ENCODE data around the gene OR1A2. TPM values are rescaled to one million over a fixed set of nuclear protein-coding genes. Genes with fewer than 3 reads are reported as not detected.
"Not testable (repeated sequence)": the region's sequence is repeated elsewhere in the genome, so short reads cannot be mapped to it uniquely, and the experiment has no call there.

The OR1A2 gene
- total RNA-seq (2014; rRNA removed; shearing (Covaris generic); ENCODE audit: low replicate concordance), result not detected in 2 replicates

GRCh38 chr17:3197219-3197618, at the start of gene OR1A2:
Gene OR1A2 (plus strand): TSS chr17:3197519. CDS start chr17:3197519, 0 bp downstream.
- H3K79me2 ChIP-seq (ENCODE audit: low read length), result no peaks in the 10 kb centered on the region
- H3K9me2 ChIP-seq (replicated peaks; ENCODE audit: insufficient read depth, low read length), result no peaks in the 10 kb centered on the region
- H3K4me2 ChIP-seq (ENCODE audit: low read depth, low read length, poor library complexity, severe bottlenecking), result no peak within 1 kb of the TSS
- no peaks in the 10 kb centered on the region for H3K9me3 ChIP-seq (ENCODE audit: low read length)
- no peak within 1 kb of the TSS for H3K4me3 ChIP-seq (ENCODE audit: low read length)
- H4K20me1 ChIP-seq (ENCODE audit: insufficient read depth, low read depth, low read length), result no peaks in the 10 kb centered on the region
- H3K9ac ChIP-seq (ENCODE audit: low read length), result no peak within 1 kb of the TSS
- no peak for DNase-seq
- no peak within 1 kb of the TSS for H2AFZ ChIP-seq (ENCODE audit: low read length)
- no peaks in the 10 kb centered on the region for H3K27me3 ChIP-seq (ENCODE audit: low read length)
- H3K4me1 ChIP-seq (ENCODE audit: low read length), result no peaks in the 10 kb centered on the region
- H3K27ac ChIP-seq (ENCODE audit: low read length), result no peak within 1 kb of the TSS
- no peaks in the 10 kb centered on the region for H3K36me3 ChIP-seq (ENCODE audit: insufficient read depth, low read length)

- Histone ChIP-seq H4K20me1 (ENCODE audit: insufficient read depth, low read depth, low read length) (no peaks in the 10 kb centered on the region), H3K27me3 (ENCODE audit: low read length) (no peaks in the 10 kb centered on the region), H3K27ac (ENCODE audit: low read length) (no peak overlapping the region), H3K36me3 (ENCODE audit: insufficient read depth, low read length) (no peaks in the 10 kb centered on the region), H3K9me2 (replicated peaks; ENCODE audit: insufficient read depth, low read length) (no peaks in the 10 kb centered on the region), H3K9me3 (ENCODE audit: low read length) (no peaks in the 10 kb centered on the region), H3K79me2 (ENCODE audit: low read length) (no peaks in the 10 kb centered on the region), H3K9ac (ENCODE audit: low read length) (no peak overlapping the region), H3K4me2 (ENCODE audit: low read depth, low read length, poor library complexity, severe bottlenecking) (no peak overlapping the region), H3K4me3 (ENCODE audit: low read length) (no peak overlapping the region), H3K4me1 (ENCODE audit: low read length) (0 out of 2 replicates have a peak, but pooled peaks cover 3% of the 10 kb centered on the region), H2AFZ (ENCODE audit: low read length) (no peak overlapping the region)
- DNase-seq, result no peak
Measured at GRCh38 chr17:3157218-3157617, 40.1 kb upstream of the OR1A2 start.

- Histone ChIP-seq H3K27me3 (ENCODE audit: low read length) (no peaks in the 10 kb centered on the region), H3K9me3 (ENCODE audit: low read length) (no peaks in the 10 kb centered on the region), H3K27ac (ENCODE audit: low read length) (no peak overlapping the region), H2AFZ (ENCODE audit: low read length) (no peak overlapping the region), H3K36me3 (ENCODE audit: insufficient read depth, low read length) (no peaks in the 10 kb centered on the region), H3K9ac (ENCODE audit: low read length) (no peak overlapping the region), H3K4me1 (ENCODE audit: low read length) (0 out of 2 replicates have a peak, but pooled peaks cover 2% of the 10 kb centered on the region), H3K9me2 (replicated peaks; ENCODE audit: insufficient read depth, low read length) (no peaks in the 10 kb centered on the region), H4K20me1 (ENCODE audit: insufficient read depth, low read depth, low read length) (no peaks in the 10 kb centered on the region), H3K79me2 (ENCODE audit: low read length) (no peaks in the 10 kb centered on the region), H3K4me2 (ENCODE audit: low read depth, low read length, poor library complexity, severe bottlenecking) (peak overlapping the region; percentile 14), H3K4me3 (ENCODE audit: low read length) (no peak overlapping the region)
- DNase-seq, result peak; percentile 54
Measured at GRCh38 chr17:3167574-3167973, 29.7 kb upstream of the OR1A2 start.

- Histone ChIP-seq H2AFZ (ENCODE audit: low read length) (no peak overlapping the region), H3K9ac (ENCODE audit: low read length) (no peak overlapping the region), H3K4me2 (ENCODE audit: low read depth, low read length, poor library complexity, severe bottlenecking) (no peak overlapping the region), H3K9me2 (replicated peaks; ENCODE audit: insufficient read depth, low read length) (no peaks in the 10 kb centered on the region), H3K79me2 (ENCODE audit: low read length) (no peaks in the 10 kb centered on the region), H4K20me1 (ENCODE audit: insufficient read depth, low read depth, low read length) (no peaks in the 10 kb centered on the region), H3K27ac (ENCODE audit: low read length) (no peak overlapping the region), H3K9me3 (ENCODE audit: low read length) (no peaks in the 10 kb centered on the region), H3K27me3 (ENCODE audit: low read length) (no peaks in the 10 kb centered on the region), H3K36me3 (ENCODE audit: insufficient read depth, low read length) (no peaks in the 10 kb centered on the region), H3K4me3 (ENCODE audit: low read length) (no peak overlapping the region), H3K4me1 (ENCODE audit: low read length) (no peaks in the 10 kb centered on the region)
- no peak for DNase-seq
Measured at GRCh38 chr17:3189961-3190360, 7.4 kb upstream of the OR1A2 start.

GRCh38 chr17:3207367-3207766, 10.0 kb downstream of the OR1A2 start, which contains the start of gene OR1A1:
Gene OR1A1 (plus strand): TSS chr17:3207667. CDS start chr17:3215621, 7,954 bp downstream.
- Histone ChIP-seq H3K27me3 (ENCODE audit: low read length) (no peaks in the 10 kb centered on the region), H3K9me3 (ENCODE audit: low read length) (no peaks in the 10 kb centered on the region), H4K20me1 (ENCODE audit: insufficient read depth, low read depth, low read length) (no peaks in the 10 kb centered on the region), H2AFZ (ENCODE audit: low read length) (no peak within 1 kb of the TSS), H3K4me2 (ENCODE audit: low read depth, low read length, poor library complexity, severe bottlenecking) (no peak within 1 kb of the TSS), H3K4me1 (ENCODE audit: low read length) (no peaks in the 10 kb centered on the region), H3K27ac (ENCODE audit: low read length) (no peak within 1 kb of the TSS), H3K36me3 (ENCODE audit: insufficient read depth, low read length) (no peaks in the 10 kb centered on the region), H3K9me2 (replicated peaks; ENCODE audit: insufficient read depth, low read length) (no peaks in the 10 kb centered on the region), H3K9ac (ENCODE audit: low read length) (no peak within 1 kb of the TSS), H3K79me2 (ENCODE audit: low read length) (no peaks in the 10 kb centered on the region), H3K4me3 (ENCODE audit: low read length) (no peak within 1 kb of the TSS)
- DNase-seq, result no peak

- Histone ChIP-seq H3K79me2 (ENCODE audit: low read length) (no peaks in the 10 kb centered on the region), H3K27ac (ENCODE audit: low read length) (no peak overlapping the region), H3K9me3 (ENCODE audit: low read length) (no peaks in the 10 kb centered on the region), H3K4me3 (ENCODE audit: low read length) (no peak overlapping the region), H2AFZ (ENCODE audit: low read length) (no peak overlapping the region), H3K4me2 (ENCODE audit: low read depth, low read length, poor library complexity, severe bottlenecking) (no peak overlapping the region), H3K9me2 (replicated peaks; ENCODE audit: insufficient read depth, low read length) (no peaks in the 10 kb centered on the region), H3K36me3 (ENCODE audit: insufficient read depth, low read length) (no peaks in the 10 kb centered on the region), H3K9ac (ENCODE audit: low read length) (no peak overlapping the region), H3K4me1 (ENCODE audit: low read length) (no peaks in the 10 kb centered on the region), H3K27me3 (ENCODE audit: low read length) (no peaks in the 10 kb centered on the region), H4K20me1 (ENCODE audit: insufficient read depth, low read depth, low read length) (no peaks in the 10 kb centered on the region)
- DNase-seq, result no peak
Measured at GRCh38 chr17:3208484-3208883, 11.2 kb downstream of the OR1A2 start.

- no peaks in the 10 kb centered on the region for H3K9me3 ChIP-seq (ENCODE audit: low read length)
- H3K4me3 ChIP-seq (ENCODE audit: low read length), result no peak overlapping the region
- DNase-seq, result no peak
- H3K4me1 ChIP-seq (ENCODE audit: low read length), result no peaks in the 10 kb centered on the region
- no peak overlapping the region for H3K9ac ChIP-seq (ENCODE audit: low read length)
- H3K27me3 ChIP-seq (ENCODE audit: low read length), result no peaks in the 10 kb centered on the region
- no peaks in the 10 kb centered on the region for H3K79me2 ChIP-seq (ENCODE audit: low read length)
- H3K27ac ChIP-seq (ENCODE audit: low read length), result no peak overlapping the region
- H2AFZ ChIP-seq (ENCODE audit: low read length), result no peak overlapping the region
- no peak overlapping the region for H3K4me2 ChIP-seq (ENCODE audit: low read depth, low read length, poor library complexity, severe bottlenecking)
- H4K20me1 ChIP-seq (ENCODE audit: insufficient read depth, low read depth, low read length), result no peaks in the 10 kb centered on the region
- no peaks in the 10 kb centered on the region for H3K9me2 ChIP-seq (replicated peaks; ENCODE audit: insufficient read depth, low read length)
- H3K36me3 ChIP-seq (ENCODE audit: insufficient read depth, low read length), result no peaks in the 10 kb centered on the region
Measured at GRCh38 chr17:3213001-3213400, 15.7 kb downstream of the OR1A2 start.

- H3K9ac ChIP-seq (ENCODE audit: low read length), result no peak overlapping the region
- H3K4me2 ChIP-seq (ENCODE audit: low read depth, low read length, poor library complexity, severe bottlenecking), result no peak overlapping the region
- no peaks in the 10 kb centered on the region for H3K9me2 ChIP-seq (replicated peaks; ENCODE audit: insufficient read depth, low read length)
- no peaks in the 10 kb centered on the region for H3K79me2 ChIP-seq (ENCODE audit: low read length)
- H3K4me3 ChIP-seq (ENCODE audit: low read length), result no peak overlapping the region
- H3K4me1 ChIP-seq (ENCODE audit: low read length), result no peaks in the 10 kb centered on the region
- H3K27me3 ChIP-seq (ENCODE audit: low read length), result no peaks in the 10 kb centered on the region
- H4K20me1 ChIP-seq (ENCODE audit: insufficient read depth, low read depth, low read length), result no peaks in the 10 kb centered on the region
- no peak overlapping the region for H2AFZ ChIP-seq (ENCODE audit: low read length)
- H3K36me3 ChIP-seq (ENCODE audit: insufficient read depth, low read length), result no peaks in the 10 kb centered on the region
- no peak overlapping the region for H3K27ac ChIP-seq (ENCODE audit: low read length)
- H3K9me3 ChIP-seq (ENCODE audit: low read length), result no peaks in the 10 kb centered on the region
- no peak for DNase-seq
Measured at GRCh38 chr17:3213587-3213986, 16.3 kb downstream of the OR1A2 start.

GRCh38 chr17:3219978-3220377, 22.7 kb downstream of the OR1A2 start:
- not testable (repeated sequence) for H4K20me1 ChIP-seq (ENCODE audit: insufficient read depth, low read depth, low read length); H3K36me3 ChIP-seq (ENCODE audit: insufficient read depth, low read length); H3K9ac ChIP-seq (ENCODE audit: low read length); H3K9me3 ChIP-seq (ENCODE audit: low read length); H3K79me2 ChIP-seq (ENCODE audit: low read length); H2AFZ ChIP-seq (ENCODE audit: low read length); H3K27me3 ChIP-seq (ENCODE audit: low read length); H3K4me3 ChIP-seq (ENCODE audit: low read length); DNase-seq; H3K9me2 ChIP-seq (replicated peaks; ENCODE audit: insufficient read depth, low read length)
- Histone ChIP-seq H3K4me1 (ENCODE audit: low read length) (peaks cover 36% of the 10 kb centered on the region), H3K27ac (ENCODE audit: low read length) (peak overlapping the region; percentile 28; the same call in 1 of the 2 replicates), H3K4me2 (ENCODE audit: low read depth, low read length, poor library complexity, severe bottlenecking) (peak overlapping the region; percentile 51)

All from Karpas-422 (cell line).